ENCODE measurements around the gene ECM1. TPM values are rescaled to one million over a fixed set of nuclear protein-coding genes. Genes with fewer than 3 reads are reported as not detected.

Gene ECM1
- total and polyA plus RNA-seq, 3 experiments from 2014 or later: 0.09 to 1.5 (median 1.3) TPM

DNA sequence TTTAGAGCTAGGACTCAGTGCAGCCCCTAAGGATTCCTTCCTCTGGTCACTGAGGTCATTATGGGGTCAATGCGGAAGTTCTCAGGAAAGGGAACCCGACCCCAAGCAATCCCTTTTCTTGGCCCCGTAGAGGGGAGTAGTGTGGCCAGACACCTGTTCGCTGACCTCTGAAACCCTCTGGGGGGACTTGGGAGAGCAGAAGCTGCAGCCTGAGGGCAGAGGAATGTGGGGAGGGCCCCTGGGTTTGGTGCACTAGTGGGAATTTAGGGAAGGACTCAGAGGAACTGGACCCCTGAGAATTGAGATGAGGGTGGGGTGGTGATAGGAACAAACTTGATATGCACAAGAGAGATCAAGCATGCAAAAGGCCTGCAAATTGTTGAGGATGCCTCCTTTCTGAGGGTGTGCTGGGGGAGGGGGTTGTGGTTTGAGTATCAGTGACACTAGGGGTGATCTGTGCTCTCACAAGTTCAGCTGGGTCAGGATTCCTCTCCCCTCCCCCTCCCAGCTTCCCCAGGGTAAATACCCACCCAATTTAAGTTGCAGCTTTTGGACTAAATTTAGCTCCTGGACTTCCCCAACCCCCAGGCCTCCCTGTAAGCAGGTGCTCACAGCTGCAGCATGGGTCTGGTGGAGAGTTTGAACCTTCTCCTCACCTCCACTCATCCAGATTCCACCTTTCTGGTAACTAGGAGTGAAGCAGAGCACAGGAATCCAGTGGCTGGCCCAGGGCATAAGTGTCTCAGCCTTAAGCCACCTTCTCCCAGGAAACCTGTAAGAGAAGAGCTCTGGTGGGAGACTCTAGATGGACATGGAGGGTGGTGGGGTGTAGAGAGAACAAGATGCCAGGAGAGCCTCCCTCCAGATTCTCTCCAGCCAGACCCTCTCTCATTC lies 54.8 kb downstream of the ECM1 start:
- Mint-ChIP-seq H3K27me3 (no peaks in the 10 kb centered on the region), H3K27ac (peak overlapping the region; percentile 96 to 100 (median 98)), H3K4me1 (peaks cover 66 to 76% (median 66%) of the 10 kb centered on the region in 3 donors), H3K4me3 (peak overlapping the region; percentile 85 to 98 (median 97)), H3K36me3 (peaks cover 0 to 10% (median 1%) of the 10 kb centered on the region in 3 donors), H3K9me3 (no peaks in the 10 kb centered on the region)
- ChIA-PET CTCF (interaction anchor here (0.6 to 9.1 kb wide), 7 partner anchors 12 to 121 kb away, joined by 3 to 325 read pairs (median 40); partner anchors contain the start of genes ADAMTSL4, ENSA and MCL1), POLR2A (interaction anchor here (1.2 to 11.0 kb wide), 9 partner anchors 13 to 199 kb away, joined by 3 to 486 read pairs (median 15); partner anchors contain the start of genes ADAMTSL4, ENSA, FALEC and MCL1)
- peak; percentile 47 to 83 (median 69) for DNase-seq
- no peaks in the 10 kb centered on the region for H3K9me3 ChIP-seq (ENCODE audit: low read length)
- peaks cover 69% of the 10 kb centered on the region for H3K4me1 ChIP-seq (ENCODE audit: insufficient read depth, low read length)
- H3K36me3 ChIP-seq (ENCODE audit: insufficient read depth, low read length): no peaks in the 10 kb centered on the region
- no peaks in the 10 kb centered on the region for H3K27me3 ChIP-seq (ENCODE audit: insufficient read depth, low read length, poor library complexity, severe bottlenecking)
- peak overlapping the region; percentile 91 for H3K4me3 ChIP-seq (ENCODE audit: low read length)
- peak overlapping the region; percentile 94 for H3K27ac ChIP-seq (ENCODE audit: low read depth, low read length)

Other genes with a start within 250 kb of the ECM1 start
- gene APH1A, start 239.1 kb upstream of the ECM1 start, total RNA-seq: 100 to 1,000 TPM; 139 to 140 TPM
- gene APH1A, start 239.1 kb upstream of the ECM1 start, polyA plus RNA-seq: 63.4 TPM
- gene C1orf54, start 235.3 kb upstream of the ECM1 start, total RNA-seq: under 1 TPM; 0.60 to 0.61 TPM
- 4.0 TPM for gene C1orf54, start 235.3 kb upstream of the ECM1 start, polyA plus RNA-seq
- gene CIART, start 225.6 kb upstream of the ECM1 start, total RNA-seq: 1 to 10 TPM in 1 of 2 experiments, under 1 TPM in 1; 0.81 to 1.7 TPM
- gene CIART, start 225.6 kb upstream of the ECM1 start, polyA plus RNA-seq: 0.60 TPM
- gene MRPS21, start 214.2 kb upstream of the ECM1 start, total RNA-seq: 10 to 100 TPM; 76.9 to 81.0 TPM
- 80.1 TPM for gene MRPS21, start 214.2 kb upstream of the ECM1 start, polyA plus RNA-seq
- gene PRPF3, start 186.6 kb upstream of the ECM1 start, total RNA-seq: 10 to 100 TPM; 75.2 to 79.8 TPM
- 20.3 TPM for gene PRPF3, start 186.6 kb upstream of the ECM1 start, polyA plus RNA-seq
- 10 to 100 TPM; 24.1 to 26.4 TPM for gene RPRD2, start 144.0 kb upstream of the ECM1 start, total RNA-seq
- 40.5 TPM for gene RPRD2, start 144.0 kb upstream of the ECM1 start, polyA plus RNA-seq
- 10 to 100 TPM; 49.7 to 51.2 TPM for gene TARS2, start 20.7 kb upstream of the ECM1 start, total RNA-seq
- gene TARS2, start 20.7 kb upstream of the ECM1 start, polyA plus RNA-seq: 29.0 TPM
- not detected for gene FALEC, start 7.6 kb downstream of the ECM1 start, total RNA-seq
- not detected for gene FALEC, start 7.6 kb downstream of the ECM1 start, polyA plus RNA-seq
- gene ADAMTSL4, start 41.3 kb downstream of the ECM1 start, total RNA-seq: under 1 TPM; 0.22 to 0.31 TPM
- not detected for gene ADAMTSL4, start 41.3 kb downstream of the ECM1 start, polyA plus RNA-seq
- gene MCL1, start 71.5 kb downstream of the ECM1 start, total RNA-seq: 100 to 1,000 TPM; 211 to 216 TPM
- gene MCL1, start 71.5 kb downstream of the ECM1 start, polyA plus RNA-seq: 168 TPM
- 100 to 1,000 TPM; 249 to 252 TPM for gene ENSA, start 121.5 kb downstream of the ECM1 start, total RNA-seq
- gene ENSA, start 121.5 kb downstream of the ECM1 start, polyA plus RNA-seq: 72.5 TPM
- gene GOLPH3L, start 189.0 kb downstream of the ECM1 start, total RNA-seq: 10 to 100 TPM; 18.1 to 20.0 TPM
- gene GOLPH3L, start 189.0 kb downstream of the ECM1 start, polyA plus RNA-seq: 23.1 TPM
- gene HORMAD1, start 212.8 kb downstream of the ECM1 start, total RNA-seq: not detected
- gene HORMAD1, start 212.8 kb downstream of the ECM1 start, polyA plus RNA-seq: not detected

Measured in CD8-positive, alpha-beta memory T cell (primary cell).